Stimulated activated CD8-positive, alpha-beta memory T cell treated with anti-CD3 and anti-CD28 coated beads, Interleukin-2, amount 100 ng/mL, for 48 hours (primary cell): ENCODE data around the gene MIS18A.

ENCODE experiments used
- DNase-seq, 2 donors: peaks; one replicate each; pipeline ENCODE4 v3.0.0-alpha.2; 2020; ENCODE audit warnings: low read depth in 2 of 2

Gene MIS18A

DNA sequence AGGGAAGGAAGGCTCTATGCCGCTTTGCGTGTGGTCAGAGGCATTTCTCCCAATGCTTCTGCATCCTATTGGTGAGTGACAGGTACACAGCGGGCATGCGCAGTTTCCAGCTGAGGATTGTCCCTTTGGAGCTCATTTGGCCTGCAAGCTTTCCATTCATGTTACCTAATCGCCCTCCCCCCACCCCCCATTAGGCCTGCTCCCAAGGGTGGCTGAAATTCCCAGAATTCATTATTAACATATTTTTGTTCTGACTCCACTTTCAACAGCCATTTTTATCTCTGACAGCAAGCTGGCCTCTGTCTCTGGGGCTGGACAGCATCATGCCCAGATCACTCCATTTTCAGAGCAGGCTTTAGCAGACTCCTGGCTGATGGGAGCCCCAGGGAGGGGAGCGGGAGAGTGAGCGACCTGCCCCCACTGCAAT is 25.6 kb downstream of the MIS18A start:
- no peak for DNase-seq

DNA sequence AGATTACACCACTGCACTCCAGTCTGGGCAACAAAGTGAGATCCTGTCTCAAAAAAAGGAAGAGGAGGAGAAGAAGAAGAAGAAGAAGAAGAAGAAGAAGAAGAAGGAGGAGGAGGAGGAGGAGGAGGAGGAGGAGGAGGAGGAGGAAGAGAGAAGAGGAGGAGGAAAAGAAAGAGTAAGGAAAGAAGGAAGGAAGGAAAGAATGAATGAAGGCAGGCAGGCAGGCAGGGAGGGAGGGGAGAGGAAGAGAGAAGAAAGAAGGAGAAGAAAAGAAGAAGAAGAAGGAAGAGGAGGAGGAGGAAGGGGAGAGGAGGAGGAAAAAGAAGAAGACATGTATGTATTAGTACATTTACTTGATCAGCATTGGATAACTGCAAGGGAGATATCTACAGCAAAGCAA is 26.7 kb downstream of the MIS18A start:
- DNase-seq = no peak

DNA sequence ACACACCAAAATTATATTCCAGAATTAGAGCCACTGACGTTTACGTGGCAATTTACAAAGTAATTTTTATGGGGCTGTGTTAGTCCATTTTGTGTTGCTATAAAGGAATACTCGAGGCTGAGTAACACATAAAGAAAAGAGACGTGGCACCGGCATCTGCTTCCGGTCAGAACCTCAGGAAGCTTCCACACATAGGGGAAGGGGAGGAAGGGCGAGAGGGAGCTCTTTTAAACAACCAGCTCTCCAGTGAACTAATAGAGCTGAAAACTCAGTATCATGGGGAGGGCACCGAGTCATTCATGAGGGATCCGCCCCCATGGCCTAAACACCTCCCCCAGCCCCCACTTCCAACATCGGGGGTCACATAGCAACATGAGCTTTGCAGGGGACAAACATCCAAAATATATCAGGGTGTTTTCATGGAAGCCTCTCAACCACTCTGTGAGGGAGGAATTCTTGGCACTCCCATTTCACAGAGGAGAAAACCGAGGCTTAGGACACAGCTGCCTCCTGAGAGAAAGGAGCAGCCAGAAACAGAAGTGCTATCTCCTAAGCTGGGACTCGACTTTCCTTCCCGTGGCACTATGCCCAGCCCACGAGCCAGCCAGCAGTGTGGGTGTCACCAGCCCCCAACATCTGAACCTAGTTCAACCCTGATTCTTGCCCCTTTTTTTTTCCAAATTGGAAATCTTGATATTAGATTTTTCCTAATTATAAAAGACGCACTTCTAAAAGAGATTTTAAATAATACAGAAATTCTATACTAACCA is 29.2 kb downstream of the MIS18A start:
- DNase-seq = no peak

DNA sequence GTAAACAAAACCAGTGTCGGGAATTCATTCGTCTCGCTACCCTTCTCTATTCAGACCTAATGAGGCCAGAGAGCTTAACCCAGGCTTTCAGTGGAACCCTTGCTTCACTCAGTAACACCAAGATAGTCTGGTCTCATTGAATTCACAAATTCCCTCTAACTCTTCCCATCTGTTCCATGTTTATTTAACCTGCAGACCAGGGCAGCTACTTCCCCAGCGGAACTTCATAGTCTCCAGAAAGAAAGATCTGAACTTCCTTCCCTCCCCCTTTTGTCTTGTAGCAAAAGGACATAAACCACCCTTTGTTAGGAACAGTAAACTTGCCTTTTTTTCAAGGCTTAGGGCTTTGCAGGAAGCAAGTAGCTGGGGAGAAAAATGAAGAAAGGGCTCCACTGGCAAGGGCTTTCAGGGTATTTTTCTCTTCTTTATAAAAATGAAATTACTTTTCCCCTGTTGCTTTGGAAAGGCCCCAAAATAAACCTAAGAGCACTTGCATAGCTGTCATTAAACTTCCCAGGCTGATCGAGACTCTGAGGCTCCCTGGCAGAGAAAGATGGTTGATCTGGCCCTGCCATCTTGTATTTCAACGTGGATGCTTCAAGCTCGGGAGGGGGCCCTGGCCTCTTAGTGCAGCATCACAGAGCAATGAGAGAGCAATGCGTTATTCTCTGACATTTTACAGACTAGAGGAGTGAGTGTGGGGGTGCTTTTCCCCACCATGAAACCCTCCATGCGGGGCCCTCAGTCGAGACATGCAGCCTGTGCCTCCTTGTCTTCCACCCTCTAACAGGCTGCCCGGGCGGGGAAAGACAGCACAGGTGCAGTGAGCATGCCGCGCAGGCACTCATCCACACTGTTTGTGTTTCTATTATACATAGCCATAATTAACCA is 30.0 kb downstream of the MIS18A start:
- DNase-seq = no peak

DNA sequence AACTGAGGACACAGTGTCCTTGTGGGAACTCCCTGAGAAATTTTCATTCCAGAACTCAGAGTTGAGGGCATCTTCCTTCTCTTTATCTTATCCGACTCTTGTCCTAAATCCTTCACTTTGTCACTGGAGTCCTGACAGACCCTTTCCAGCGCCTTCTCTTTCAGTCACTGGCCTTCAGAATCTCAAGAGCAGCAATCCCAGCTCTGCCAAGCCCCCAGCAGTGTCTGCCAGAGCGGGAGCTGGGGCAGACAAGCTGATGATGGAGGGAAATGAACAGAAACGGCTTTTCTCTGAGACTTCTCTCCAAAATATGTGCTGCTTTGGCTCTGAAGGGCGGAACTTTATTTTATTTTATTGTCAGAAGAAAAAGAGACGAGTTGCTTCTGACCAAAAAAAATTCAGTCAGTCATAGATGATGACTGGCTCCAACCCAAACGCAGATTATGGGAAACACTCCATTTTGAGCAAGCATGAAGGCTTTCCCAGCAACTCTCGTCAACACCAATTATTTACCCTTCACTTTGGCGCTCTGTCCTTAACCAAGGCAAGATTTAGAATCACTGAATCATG is 32.2 kb downstream of the MIS18A start:
- DNase-seq = no peak

DNA sequence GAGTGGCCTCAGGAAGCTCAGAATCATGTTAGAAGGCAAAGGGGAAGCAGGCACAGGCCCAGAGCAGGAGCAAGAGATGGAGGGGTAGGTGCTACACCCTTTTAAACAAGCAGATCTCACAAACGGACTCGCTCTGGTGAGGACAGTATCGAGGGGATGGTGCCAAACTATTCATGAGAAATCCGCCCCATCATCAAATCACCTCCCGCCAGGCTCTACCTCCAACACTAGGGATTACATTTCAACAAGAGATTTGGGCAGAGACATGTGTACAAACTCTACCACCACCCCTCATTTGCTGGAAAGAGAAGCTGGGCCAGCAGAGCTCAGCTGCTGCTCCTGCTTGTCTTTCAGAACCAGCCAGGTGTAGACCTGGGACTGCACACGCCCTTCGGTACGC is 32.9 kb downstream of the MIS18A start:
- no peak for DNase-seq

DNA sequence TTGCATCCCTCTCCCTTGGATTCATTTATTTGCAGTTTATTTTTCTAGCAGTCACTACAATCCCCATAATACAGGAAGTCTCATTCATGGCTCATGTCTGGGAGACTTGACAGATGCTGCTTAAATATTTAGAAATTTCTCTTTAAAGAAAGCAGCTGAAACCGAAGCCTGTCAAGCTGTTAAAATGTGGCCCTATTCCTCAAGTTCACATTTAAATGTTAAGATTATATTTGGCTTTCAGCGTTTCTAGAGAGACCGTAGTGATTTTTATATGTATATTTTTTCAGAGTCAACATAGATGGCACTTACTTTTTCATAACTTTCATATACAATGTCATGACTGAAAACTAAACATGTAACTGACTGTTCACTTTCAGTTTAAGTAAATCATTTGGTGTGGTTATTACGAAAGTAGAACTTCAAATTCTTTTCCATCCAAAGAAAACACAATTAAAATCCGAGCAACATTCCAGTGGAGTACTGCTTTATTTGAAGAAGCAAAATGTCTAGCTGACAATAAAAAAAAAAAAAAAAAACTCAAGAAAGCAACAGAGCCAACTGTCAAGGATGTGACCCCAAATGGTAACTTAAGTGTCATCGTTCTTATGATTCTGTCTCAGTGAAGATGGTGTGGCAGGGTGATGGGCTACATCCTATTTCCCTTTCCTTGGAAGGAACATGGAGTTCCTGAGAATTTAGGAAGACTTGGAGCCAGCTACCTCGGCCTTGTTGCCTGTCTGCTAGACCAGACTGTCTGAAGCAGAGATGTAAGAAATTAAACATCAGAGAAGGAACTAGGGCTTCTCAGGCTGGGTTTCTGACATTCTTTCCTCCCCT is 37.8 kb downstream of the MIS18A start:
- no peak for DNase-seq

DNA sequence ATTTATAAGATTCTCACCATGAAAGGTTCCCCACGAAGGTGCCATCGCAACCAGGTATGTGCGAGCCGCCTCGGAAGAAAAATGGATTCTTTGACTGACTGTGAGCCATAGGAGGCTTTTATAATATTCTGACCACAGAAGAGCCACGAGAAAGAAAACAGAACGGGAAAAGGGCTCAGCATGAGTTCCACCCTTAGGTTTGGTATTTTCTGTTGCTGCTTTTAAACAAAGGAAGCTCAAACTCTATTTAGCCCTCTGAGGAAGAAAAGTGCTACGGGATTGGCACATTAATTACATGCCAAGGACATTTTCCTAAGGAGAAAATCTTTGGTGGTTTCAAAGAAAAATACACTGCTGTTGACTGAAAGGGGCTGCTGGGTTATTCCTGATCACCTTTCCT is 39.3 kb downstream of the MIS18A start:
- no peak for DNase-seq

DNA sequence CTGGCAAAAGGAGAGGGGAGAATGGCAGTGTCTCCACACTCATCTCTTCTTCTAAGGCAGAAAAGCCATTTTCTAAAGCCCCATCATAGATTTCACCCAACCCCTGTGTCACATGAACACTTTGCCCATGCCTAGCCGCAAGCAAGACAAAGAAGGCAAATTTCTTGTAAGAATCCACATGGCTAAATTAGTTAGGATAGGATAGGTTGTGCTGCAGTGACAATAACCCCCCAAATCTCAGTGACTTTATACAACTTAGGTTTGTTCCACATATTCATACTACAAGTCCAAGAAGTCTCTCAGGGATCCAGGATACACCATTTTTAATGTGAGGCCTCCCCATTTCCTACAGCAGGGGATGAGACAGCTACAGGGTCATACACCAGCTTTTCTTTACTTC is 40.8 kb downstream of the MIS18A start:
- no peak for DNase-seq

DNA sequence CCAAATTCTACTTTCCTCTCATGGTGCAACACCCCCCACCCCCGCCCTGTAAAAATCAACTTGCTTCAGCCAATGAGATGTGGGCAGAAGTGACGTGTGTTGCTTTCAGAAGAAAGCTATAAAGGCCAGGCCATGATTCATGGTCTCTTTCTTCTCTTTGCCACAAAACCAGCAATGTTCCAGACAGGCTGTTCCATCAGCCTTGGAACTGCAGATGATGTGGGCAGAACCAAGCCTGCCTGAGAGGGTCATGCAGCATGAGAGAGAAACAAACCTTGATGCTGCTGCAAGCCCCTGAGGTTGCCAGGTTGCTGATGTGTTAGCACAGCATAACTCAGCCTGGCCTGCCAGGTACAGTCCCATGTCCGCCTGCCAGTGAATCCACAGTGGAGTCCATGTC is 41.8 kb downstream of the MIS18A start:
- DNase-seq = no peak

DNA sequence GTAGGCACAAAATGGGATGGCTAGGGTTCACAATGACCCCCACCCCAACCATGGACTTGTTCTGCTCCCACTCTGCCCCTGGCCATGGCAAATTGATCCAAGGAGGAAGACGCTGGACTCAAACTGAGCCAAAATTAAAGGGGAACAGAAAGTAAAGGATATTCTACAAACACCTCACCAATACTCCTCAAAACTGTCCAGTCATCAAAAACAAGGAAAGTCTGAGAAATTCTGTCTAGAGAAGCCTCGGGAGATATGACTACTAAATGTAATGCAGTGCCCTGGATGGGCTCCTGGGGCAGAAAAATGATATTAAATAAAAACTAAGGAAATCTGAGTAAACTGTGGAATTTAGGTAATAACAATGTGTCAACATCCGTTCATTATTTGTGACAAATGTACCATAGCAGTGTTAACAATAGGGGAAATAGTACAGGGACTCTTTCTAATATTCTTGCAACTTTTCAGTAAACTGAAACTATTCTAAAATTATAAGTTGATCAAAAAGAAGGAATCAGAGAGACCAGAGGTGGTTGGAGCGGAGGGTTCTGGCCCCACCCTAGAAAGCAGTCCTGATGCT is 45.0 kb downstream of the MIS18A start:
- DNase-seq = no peak

DNA sequence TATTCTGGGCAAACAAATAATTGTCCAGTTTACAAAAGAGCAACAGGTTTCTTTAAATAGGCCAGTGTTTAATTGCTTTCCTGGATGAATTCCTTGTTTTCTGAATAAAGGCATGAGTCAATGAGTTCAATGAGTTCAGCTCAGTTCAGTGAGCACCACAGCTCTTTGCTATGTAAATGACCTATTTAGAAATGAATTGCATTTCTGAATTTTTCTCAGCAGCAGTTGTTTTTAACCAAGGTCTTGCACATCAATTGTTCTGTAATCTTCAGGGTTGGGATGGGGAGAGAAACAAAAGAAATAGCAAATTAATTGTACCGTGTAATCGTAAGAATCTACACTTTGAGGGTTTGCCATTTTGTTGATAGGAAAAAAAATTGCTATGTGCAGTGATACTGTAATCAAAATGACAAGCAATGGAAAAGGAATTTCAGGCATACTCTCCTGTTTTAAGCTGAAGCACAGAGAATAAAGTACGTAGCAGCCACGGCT is 45.7 kb downstream of the MIS18A start:
- no peak for DNase-seq

DNA sequence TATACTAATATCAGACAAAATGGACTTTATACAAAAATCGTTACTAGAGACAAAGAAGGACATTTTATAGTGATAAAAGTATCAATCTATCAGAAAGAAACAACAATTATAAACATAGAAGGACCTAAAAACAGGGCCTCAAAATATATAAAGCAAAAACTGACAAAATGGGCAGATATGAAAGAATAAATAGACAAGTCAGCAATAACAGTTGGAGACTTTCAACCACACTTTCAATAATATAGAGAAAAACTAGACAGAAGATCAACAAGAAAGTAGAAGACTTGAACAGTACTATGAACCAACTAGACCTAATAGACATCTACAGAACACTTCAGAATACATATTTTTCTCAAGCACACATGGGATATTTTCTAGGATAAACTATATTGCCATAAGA is 52.4 kb downstream of the MIS18A start:
- DNase-seq = no peak
